HFF-Myc (cell line): ENCODE measurements around the gene DUS1L.

Experiments
- DNase-seq: peaks from one replicate; pipeline ENCODE4 v3.0.0-alpha.2; 2011; ENCODE audit warnings: low read depth; ENCODE audit errors: extremely low read depth
- H3K4me3 ChIP-seq: replicated peaks from 2 replicates; pipeline ENCODE4 v1.5.1; 2011; ENCODE audit warnings: low read depth, mild to moderate bottlenecking, control low read depth, low read length
- TF ChIP-seq, protein P1 (sequence below): IDR thresholded peaks from 2 replicates; pipeline ENCODE4 v1.5.1; 2012; ENCODE audit warnings: mild to moderate bottlenecking, low read depth, low read length, control low read depth; ENCODE audit errors: missing control alignments

Gene DUS1L

DNA sequence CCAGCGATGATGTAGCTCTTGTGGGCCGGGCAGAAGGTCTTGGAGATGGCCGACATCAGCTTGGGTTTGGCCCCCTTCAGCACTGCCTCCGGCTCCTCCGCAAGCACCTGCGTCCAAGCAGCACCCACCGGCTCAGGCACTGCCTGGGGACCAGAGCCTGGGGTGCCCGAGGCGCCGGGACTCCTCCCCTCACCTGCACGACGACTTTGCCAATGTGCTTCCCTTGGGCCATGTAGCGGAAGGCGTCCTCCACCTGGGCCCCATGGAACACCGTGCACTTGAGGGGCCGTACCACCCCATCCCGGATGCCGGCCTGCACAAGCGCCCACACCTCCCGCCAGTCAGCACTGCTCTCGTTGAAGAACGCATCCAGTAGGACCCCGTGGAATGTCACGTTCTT lies 17.4 kb upstream of the DUS1L start:
- DNase-seq = no peak
- no peak overlapping the region for H3K4me3 ChIP-seq
- TF ChIP-seq, protein P1, sequence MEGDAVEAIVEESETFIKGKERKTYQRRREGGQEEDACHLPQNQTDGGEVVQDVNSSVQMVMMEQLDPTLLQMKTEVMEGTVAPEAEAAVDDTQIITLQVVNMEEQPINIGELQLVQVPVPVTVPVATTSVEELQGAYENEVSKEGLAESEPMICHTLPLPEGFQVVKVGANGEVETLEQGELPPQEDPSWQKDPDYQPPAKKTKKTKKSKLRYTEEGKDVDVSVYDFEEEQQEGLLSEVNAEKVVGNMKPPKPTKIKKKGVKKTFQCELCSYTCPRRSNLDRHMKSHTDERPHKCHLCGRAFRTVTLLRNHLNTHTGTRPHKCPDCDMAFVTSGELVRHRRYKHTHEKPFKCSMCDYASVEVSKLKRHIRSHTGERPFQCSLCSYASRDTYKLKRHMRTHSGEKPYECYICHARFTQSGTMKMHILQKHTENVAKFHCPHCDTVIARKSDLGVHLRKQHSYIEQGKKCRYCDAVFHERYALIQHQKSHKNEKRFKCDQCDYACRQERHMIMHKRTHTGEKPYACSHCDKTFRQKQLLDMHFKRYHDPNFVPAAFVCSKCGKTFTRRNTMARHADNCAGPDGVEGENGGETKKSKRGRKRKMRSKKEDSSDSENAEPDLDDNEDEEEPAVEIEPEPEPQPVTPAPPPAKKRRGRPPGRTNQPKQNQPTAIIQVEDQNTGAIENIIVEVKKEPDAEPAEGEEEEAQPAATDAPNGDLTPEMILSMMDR = no peak

DNA sequence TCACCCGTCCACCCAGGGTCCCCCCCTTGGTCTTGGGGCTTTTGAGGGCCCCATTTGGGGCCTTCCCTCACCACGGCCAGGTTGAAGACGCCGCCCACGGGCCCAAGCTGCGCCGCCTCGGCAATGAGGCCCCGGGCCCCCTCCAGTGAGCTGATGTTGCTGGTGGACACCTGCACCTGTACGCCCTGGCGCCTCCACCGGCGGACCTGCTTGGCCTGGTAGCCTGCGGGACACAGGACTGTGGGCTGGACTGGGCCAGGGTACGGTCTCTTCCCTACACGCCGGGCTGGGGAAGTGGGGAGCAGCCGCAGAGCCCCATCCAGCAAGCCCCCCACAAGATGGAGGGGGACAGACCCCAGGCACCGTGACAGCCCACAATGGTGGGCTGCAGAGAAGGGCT lies 16.9 kb upstream of the DUS1L start:
- no peak for DNase-seq
- TF ChIP-seq, protein P1 = no peak
- H3K4me3 ChIP-seq = no peak overlapping the region

- DNase-seq = no peak
- H3K4me3 ChIP-seq = no peak overlapping the region
- TF ChIP-seq, protein P1 = no peak
These were observed 16.4 kb upstream of the DUS1L start for GRCh38 chr17:82081966-82082365.

DNA sequence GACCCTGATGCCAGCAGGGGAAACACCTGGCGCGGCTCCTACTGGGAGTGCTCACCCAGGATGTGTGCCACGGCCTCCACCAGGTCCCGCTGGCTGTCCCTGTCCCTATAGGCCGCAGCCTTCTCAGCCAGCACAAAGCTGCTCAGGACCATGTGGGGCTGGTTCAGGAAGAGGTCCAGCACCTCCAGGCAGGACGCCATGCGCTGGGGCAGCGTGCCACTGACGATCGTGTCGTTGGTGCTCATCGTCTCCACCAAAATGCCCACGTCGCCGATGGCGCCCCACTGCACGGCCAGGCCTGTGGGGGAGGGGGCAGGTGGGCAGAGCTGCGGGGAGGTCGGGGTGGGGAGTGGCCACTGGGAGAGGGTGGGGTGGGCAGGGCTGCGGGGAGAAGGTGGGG lies 15.9 kb upstream of the DUS1L start:
- TF ChIP-seq, protein P1 = no peak
- no peak overlapping the region for H3K4me3 ChIP-seq
- no peak for DNase-seq

- H3K4me3 ChIP-seq = no peak overlapping the region
- no peak for DNase-seq
These were observed 15.3 kb upstream of the DUS1L start for GRCh38 chr17:82080789-82081464.

DNA sequence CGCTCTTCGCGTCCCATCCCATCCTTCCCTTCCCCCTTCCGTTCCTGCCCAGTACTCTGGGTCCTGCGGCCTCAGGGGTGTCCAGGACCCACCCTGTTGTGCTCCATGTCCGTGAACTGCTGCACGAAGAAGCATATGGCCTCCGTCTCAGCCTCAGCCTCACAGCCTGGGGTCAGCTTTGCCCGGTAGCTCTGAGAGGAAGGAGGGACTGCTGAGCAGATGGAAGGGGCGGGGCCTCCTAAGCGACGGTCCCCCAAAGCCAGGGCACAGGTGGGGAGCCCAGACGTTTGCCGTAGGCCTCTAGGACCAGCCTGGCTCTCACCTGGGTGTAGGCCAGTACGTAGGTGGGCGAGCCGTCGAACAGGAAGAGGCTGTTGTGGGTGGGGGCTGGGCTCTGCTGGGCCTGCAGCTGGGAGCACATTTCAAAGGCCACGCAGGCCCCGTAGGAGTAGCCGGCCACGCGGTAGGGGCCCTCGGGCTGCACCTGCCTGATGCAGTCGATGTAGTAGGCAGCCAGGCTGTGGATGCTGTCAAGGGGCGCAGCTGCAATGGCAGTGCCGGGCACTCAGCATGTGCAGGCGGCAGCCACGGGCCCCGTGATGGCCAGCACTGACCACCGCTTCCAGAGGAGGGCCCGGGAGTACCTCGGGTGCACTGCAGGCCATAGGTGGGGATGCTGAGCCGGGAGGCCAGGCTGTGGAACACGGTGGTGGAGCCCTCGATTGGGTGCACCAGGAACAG lies 14.6 kb upstream of the DUS1L start:
- no peak for DNase-seq
- TF ChIP-seq, protein P1 = no peak
- H3K4me3 ChIP-seq = no peak overlapping the region

More at GRCh38 chr17:82080789-82081464, 15.3 kb upstream of the DUS1L start:
- TF ChIP-seq, protein P1 = no peak
